ENCODE measurements around the gene RBFOX2.

The RBFOX2 gene

GRCh38 chr22:35896111-35896705 is 132.4 kb downstream of the RBFOX2 start:
- DNase-seq (ENCODE audit: low read depth), result no peak

DNA sequence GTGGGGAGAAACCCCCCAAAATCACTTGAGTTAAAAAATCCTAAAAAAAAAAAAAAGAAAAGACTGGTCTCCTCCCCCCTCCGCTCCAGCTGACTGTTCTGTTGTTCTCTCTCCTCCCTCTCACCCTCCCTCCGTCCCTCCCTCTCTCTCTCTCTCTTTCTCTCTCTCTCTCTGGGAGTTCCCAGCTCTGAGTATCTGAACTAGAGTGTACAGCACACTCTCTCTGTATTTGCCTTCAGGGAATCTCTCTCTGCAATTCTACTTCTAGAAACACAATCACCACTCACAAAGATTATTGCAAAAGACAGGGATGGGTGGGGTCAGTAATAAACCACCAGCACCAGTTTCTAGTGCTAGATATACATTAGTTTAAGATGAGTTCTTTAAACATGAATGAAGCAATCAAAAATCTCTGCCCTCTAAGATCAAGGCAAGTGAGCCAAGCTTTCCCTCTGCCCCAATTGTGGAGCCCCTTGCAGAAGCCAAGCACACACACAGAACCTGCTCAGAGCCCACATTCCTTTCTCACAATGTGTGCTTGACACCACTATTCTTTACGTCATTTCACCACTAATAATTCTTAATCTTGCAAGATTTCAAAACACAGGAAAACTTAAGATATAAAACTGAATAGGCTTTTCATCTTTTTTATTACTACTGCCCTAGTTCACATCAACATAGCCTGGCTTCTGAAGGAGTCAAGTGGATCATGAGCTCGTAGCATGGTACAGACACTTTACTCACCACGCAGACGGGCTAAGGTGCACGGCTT is 133.5 kb downstream of the RBFOX2 start:
- no peak for DNase-seq (ENCODE audit: low read depth)

- no peak for DNase-seq (ENCODE audit: low read depth)
These were observed 134.2 kb downstream of the RBFOX2 start for GRCh38 chr22:35894464-35894878.

- DNase-seq (ENCODE audit: low read depth), result no peak
These were observed 134.9 kb downstream of the RBFOX2 start for GRCh38 chr22:35893698-35894097.

- DNase-seq (ENCODE audit: low read depth), result no peak
These were observed 136.4 kb downstream of the RBFOX2 start for GRCh38 chr22:35892192-35892591.

DNA sequence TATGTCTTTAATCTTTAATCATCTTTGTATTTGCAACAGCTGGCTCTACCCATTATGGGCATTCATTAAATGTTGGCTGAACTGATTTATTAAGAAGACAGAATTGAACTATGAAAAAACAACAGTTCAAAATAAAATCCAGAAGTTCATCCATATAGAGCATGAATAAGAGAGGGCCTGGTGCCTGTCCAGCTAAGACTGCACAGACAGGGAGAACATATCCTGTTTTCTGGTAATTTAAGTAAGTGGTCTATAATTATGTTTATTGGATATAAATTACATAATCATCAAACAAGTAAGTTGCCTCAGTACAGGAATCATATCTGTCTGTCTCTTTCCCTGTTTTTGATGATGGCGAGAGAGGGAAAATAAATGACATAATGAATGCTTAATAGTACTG is 137.2 kb downstream of the RBFOX2 start:
- DNase-seq (ENCODE audit: low read depth), result no peak

DNA sequence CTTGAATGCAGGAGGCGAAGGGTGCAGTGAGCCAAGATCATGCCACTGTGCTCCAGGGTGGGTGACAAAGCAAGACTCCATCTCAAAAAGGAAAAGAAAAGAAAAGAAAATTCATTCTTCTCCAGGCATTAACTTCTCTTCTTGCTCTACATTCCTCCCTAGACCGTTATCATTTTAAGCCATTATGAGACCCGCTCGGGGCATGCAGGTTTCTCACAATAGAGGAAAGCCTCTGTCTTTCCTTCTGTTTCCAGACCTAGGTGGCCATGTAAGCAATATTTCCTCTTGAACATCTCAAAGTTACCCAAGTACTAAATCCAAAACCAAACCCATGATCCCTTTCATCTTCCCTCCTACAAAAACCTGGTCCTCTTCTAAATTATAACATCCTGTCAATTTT is 139.6 kb downstream of the RBFOX2 start:
- no peak for DNase-seq (ENCODE audit: low read depth)

GRCh38 chr22:35888181-35888870 is 140.3 kb downstream of the RBFOX2 start:
- DNase-seq (ENCODE audit: low read depth), result no peak

GRCh38 chr22:35887296-35887875 is 141.2 kb downstream of the RBFOX2 start:
- no peak for DNase-seq (ENCODE audit: low read depth)

DNA sequence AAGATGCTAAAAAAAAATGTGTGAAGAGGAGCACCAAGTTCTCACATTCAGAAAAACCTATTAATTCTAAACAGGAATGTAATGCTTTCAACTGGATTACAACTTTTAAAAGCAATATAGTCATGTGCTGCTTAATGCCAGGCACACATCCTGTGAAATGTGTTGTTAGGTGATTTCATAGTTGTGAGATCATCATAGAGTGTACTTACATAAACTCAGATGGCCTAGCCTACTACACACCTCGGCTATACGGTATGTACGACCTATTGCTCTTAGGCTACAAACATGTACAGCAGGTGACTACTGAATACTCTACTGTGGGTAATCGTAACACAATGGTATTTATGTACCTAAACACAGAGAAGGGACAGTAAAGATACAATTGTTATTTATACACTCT is 142.3 kb downstream of the RBFOX2 start:
- DNase-seq (ENCODE audit: low read depth), result no peak

GRCh38 chr22:35884529-35884928 is 144.1 kb downstream of the RBFOX2 start:
- no peak for DNase-seq (ENCODE audit: low read depth)

DNA sequence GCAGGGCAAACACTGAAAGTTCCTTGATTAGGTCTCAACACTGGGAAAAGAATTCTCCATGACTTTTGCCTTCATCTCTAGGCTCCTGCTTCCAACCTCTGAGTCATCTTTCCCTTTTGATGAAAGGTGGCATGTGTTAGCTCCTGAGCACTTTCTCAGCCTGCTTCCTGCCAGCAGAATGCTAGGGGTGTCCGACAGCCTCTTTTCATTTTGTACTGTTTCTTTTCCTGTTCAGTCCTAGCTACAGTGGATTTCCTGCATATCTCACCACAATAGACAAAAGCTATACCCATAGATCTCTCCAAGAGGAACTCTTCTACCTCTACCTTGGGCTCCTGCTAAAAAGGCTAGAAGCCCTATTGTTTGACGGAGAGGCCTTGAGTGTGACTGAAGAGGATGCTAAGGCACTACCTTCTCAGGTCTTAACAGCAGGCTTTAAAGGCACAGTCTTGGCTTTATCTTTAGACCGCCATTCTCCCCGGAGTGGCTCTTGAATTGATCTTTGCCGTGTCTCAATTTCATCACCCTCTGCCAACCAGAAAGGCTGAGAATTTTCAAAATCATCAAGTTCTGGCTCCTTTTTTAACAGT is 145.5 kb downstream of the RBFOX2 start:
- DNase-seq (ENCODE audit: low read depth), result no peak

- no peak for DNase-seq (ENCODE audit: low read depth)
These were observed 146.2 kb downstream of the RBFOX2 start for GRCh38 chr22:35882211-35883030.

GRCh38 chr22:35879351-35879750 is 149.3 kb downstream of the RBFOX2 start:
- DNase-seq (ENCODE audit: low read depth), result no peak

DNA sequence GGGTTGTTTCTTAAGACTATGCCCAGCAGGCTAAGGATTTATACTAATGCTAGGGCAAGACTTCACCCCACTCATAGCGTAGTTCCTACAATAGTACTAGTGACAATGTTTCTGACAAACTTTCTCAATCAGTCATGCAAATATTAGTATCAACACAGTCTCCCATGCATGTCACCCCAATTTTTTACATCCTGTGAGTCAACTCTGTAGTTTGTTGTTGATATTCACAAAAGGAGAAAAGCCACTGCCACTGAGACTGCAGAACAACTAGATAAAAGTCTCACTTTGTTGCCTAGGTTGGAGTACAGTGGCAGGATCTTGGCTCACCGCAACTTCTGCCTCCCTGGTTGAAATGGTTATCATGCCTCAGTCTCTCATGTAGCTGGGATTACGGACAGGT is 155.2 kb downstream of the RBFOX2 start:
- DNase-seq (ENCODE audit: low read depth), result no peak

DNA sequence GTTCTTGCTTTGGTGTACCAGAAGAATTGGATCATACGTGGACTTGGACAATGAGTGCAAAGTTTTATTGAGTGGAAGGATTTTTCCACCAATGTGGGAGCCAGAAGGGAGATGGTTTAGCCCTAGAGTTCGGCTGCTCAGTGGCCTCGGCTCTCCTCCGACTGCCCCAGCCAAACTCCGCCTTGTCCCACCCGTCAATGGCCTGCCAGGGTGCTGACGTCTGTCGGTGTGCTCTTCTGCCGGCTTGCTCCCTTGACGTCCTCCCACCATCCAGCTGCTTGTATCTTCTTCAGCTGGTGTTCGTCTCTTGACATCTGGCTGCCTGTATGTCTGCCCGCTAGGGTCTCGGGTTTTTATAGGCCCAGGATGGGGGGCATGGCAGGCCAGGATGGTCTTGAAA is 156.2 kb downstream of the RBFOX2 start:
- no peak for DNase-seq (ENCODE audit: low read depth)

GRCh38 chr22:35870517-35871293 is 157.9 kb downstream of the RBFOX2 start:
- no peak for DNase-seq (ENCODE audit: low read depth)

DNA sequence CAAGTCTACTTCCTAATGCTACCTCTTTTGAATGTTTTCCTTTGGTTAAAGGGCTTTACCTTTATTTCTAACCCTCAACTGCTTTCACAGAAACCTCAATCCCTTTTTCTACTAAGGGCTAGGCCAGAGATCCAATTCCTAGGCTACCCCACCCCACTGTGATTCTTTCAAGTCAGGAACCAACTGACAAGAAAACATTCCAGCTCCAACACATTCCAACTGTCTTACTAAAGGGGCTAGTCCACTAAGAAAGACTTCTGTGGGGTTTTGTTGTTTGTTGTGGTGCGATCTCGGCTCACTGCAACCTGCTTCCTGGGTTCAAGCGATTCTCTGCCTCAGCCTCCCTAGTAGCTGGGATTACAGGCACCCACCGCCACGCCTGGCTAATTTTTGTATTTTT is 159.7 kb downstream of the RBFOX2 start:
- DNase-seq (ENCODE audit: low read depth), result no peak

DNA sequence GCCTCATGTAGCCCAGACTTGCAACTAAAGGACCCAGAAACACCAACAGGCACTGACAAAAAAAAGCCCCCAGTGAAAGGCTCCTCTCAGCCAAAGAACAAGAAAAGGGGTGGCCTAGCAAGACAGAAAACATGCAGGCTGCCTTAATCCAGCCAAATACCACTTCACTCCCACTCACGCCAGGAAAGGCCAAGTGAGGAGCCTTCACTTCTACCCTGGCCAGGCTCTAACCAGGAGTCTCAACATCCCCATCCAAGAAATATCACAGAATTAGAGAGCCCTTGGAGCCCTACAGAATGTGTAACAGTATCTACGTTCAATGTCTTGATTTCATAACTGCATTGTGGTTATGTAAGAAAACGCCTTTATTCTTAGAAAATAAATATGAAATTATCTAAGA is 162.0 kb downstream of the RBFOX2 start:
- no peak for DNase-seq (ENCODE audit: low read depth)

GRCh38 chr22:35864545-35865165 is 164.0 kb downstream of the RBFOX2 start:
- DNase-seq (ENCODE audit: low read depth), result no peak
